MG63 (cell line): ENCODE results near the gene CDKN1C. TPM values are rescaled to one million over a fixed set of nuclear protein-coding genes. Genes with fewer than 3 reads are reported as not detected.
"Not testable (repeated sequence)": the region's sequence is repeated elsewhere in the genome, so short reads cannot be mapped to it uniquely, and the experiment has no call there.

ENCODE experiments used
- DNase-seq: peaks from one replicate; pipeline ENCODE4 v3.0.0-alpha.2; 2020
- H3K27me3 ChIP-seq: fragments of 250-450 bp; sonication (Bioruptor Pico); 2 replicates; pipeline ENCODE4 v1.5.1; 2020; ENCODE audit warnings: mild to moderate bottlenecking, moderate library complexity
- H3K36me3 ChIP-seq: fragments of 250-450 bp; sonication (Bioruptor Pico); 2 replicates; pipeline ENCODE4 v1.5.1; 2020; ENCODE audit warnings: mild to moderate bottlenecking, moderate library complexity
- H3K4me3 ChIP-seq: fragments of 250-450 bp; sonication (Bioruptor Pico); 2 replicates; pipeline ENCODE4 v1.5.1; 2020; ENCODE audit warnings: mild to moderate bottlenecking, moderate library complexity
- H3K9me3 ChIP-seq: fragments of 250-450 bp; sonication (Bioruptor Pico); 2 replicates; pipeline ENCODE4 v1.5.1; 2020; ENCODE audit warnings: mild to moderate bottlenecking, moderate library complexity
- total RNA-seq: library from RNA; depleted of rRNA; stranded (reverse); fragments of >200 nt; shearing (Covaris generic); gene quantifications from 2 replicates; pipeline ENCODE4 v1.2.3, GENCODE V29; 2014; ENCODE audit warnings: low replicate concordance

Gene CDKN1C
- total RNA-seq, 1 experiment from 2014 or later = 0.56 TPM

DNA sequence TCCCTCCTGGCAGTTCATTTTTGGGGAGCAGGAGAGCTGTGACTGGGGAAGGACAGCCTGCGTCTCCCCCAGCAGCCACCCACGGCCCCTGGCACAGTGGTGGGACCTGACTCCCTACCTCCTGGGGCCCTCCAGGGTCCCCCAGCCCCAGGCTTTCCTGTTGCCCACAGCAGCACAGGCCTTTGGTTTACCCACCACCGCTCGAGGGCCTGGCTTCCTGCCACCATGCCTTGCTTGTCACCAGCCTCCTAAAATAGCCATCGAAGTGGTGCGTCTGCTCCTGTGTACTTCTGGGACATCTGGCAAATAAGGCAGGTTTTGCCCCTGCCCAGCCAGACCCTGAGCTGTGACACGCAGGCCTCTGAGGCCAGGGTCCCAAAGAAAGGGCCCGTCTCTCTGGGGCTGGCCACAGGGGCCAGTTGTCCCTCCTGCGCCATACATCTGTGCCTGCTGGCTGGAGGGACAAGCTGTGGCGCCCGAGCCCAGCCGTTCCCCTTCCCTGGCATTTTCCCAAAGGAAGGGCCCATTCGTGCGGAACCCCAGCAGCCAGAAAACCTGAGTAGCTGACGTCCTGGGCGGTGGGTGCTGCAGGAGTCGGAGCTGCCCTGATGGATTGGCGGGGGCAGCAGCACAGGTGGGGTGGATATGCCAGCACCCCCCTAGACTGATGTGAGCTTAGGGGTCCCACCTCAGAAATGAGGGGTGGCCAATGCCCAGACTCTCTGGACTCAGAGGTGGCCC lies 29.1 kb upstream of the CDKN1C start:
- no peaks in the 10 kb centered on the region for H3K36me3 ChIP-seq

DNA sequence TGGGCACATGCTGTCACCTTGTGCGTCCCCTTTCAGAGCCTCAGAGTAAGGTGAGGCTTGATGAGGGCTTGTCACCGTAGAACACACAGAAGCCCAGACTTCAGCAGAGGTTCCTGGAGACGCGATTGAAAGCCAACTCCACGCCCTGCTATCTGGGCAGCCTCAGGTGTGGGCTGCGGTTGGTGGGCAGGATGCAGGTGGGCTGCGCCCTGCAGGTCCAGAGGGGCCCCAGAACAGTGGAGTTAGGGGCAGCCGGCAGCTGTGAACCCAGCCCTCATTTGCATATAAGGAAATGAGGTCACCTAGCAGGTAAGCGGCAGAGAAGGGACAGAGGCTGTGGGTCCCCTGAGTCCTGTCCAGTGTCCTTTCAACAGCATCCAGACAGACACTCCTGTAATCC lies 28.2 kb upstream of the CDKN1C start:
- no peaks in the 10 kb centered on the region for H3K27me3 ChIP-seq
- no peaks in the 10 kb centered on the region for H3K9me3 ChIP-seq
- no peak overlapping the region for H3K4me3 ChIP-seq
- DNase-seq = no peak
- H3K36me3 ChIP-seq = no peaks in the 10 kb centered on the region

More for the DNA sequence above, 29.1 kb upstream of the CDKN1C start:
- DNase-seq = no peak
- Histone ChIP-seq H3K9me3 (no peaks in the 10 kb centered on the region), H3K4me3 (no peak overlapping the region), H3K27me3 (no peaks in the 10 kb centered on the region)

DNA sequence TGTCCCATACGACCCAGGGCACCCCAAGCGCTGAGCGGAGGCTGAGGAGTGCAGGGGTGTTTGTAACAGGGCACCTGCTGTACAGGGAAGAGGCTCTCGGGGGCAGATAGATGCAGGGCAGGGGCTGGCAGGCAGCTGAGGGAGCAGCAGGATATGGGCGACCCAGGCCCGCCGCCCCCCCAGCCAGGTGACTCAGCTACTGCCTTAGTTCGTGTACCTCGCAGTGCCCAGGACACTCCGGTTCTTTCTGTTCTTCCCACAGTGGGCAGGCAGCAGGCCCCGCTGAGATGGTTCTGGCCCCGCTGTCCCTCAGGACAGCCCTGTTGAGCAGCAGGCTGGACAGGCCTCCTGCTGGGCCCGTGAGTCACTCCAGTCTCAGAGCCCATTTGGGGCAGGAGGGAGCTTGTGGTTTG lies 27.4 kb upstream of the CDKN1C start:
- H3K36me3 ChIP-seq = no peaks in the 10 kb centered on the region
- H3K4me3 ChIP-seq = no peak overlapping the region
- peak; percentile 69 for DNase-seq
- H3K27me3 ChIP-seq = no peaks in the 10 kb centered on the region
- H3K9me3 ChIP-seq = no peaks in the 10 kb centered on the region

DNA sequence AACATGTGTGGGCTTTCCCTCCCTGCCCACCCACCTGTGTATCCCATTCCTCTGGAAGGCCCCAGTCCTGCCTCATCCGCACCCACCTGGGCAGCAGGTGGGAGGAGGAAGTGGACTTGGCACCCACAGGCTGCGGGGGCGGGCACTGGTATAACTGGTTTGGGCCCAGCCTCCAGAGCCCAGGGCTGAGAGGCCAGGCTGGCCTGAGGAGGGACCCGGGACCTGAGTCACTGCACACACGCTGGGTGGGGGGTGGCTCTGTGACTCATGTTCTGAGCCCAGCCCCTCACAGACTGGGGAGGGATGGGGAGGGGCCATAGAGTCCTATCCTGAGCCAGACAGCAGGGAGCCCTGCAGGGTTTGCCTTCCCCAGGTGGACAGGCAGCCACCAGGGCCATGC lies 26.9 kb upstream of the CDKN1C start:
- DNase-seq = peak; percentile 89
- no peaks in the 10 kb centered on the region for H3K36me3 ChIP-seq
- no peak overlapping the region for H3K4me3 ChIP-seq
- H3K27me3 ChIP-seq = no peaks in the 10 kb centered on the region
- no peaks in the 10 kb centered on the region for H3K9me3 ChIP-seq

DNA sequence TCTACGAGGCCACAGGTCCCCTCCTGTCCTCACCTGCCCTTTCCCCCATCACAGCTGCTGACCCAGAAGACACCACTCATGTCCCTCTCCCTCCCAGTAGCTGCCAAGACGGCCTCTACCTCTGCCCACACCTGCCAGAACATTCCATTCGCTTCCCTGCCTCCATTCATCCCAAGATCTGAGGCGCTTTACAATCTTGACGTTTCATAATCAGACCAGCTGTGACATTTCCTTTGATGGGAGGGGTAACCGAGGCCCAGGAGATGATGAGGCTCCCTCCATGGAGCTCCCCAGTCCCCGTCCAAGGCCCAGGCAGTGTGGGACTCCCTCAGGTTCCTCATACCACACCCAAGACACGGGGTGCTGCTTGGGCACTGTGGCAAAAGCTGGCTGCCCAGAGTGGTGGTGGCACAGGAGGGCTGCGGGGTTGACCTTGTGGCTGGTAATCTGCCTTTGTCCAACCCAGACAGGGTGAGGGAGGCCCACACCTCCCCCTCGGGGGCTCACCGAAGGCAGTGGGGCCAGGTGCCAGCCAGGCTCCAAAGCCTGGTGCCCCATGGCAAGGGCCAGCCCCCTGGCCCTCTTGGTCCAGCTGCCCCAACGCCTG lies 26.3 kb upstream of the CDKN1C start:
- Histone ChIP-seq H3K9me3 (no peaks in the 10 kb centered on the region), H3K27me3 (no peaks in the 10 kb centered on the region)
- DNase-seq = no peak

DNA sequence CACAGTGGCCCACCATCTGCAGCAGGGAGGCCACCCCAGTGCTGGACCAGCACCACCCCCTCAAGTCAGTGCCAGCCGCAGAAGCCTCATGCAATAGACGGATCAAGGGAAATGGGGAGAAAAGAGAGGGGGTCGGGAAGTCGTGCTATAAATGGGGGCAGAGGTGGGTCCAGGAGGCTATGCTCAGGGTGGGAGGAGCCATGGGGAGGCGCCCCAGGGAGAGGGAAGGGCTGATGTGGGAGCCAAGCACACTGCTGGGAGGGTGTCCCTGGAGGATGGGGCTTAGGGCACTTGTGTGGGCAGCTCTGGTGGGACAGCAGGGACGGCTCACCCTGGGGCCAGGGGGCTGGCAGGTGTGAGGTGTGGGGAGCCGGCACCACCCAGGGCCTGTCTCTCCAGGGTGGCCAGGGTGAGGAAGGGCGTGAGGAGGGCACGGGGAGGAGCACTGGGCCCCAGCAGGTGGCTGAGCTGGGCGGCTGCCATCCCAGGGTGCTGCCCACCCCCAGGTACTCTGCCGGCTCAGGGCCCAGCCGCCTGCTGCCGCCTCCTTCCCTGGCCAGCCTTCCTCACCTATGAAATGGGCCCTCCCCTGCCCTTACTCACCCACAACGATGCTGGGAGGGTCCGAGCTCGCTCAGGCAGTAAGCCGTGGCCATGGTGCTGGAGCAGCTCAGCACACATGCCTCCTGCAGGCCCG lies 25.7 kb upstream of the CDKN1C start:
- DNase-seq = no peak
- Histone ChIP-seq H3K27me3 (no peaks in the 10 kb centered on the region), H3K36me3 (no peaks in the 10 kb centered on the region), H3K9me3 (no peaks in the 10 kb centered on the region), H3K4me3 (no peak overlapping the region)

More for the DNA sequence above, 26.3 kb upstream of the CDKN1C start:
- H3K4me3 ChIP-seq = no peak overlapping the region
- no peaks in the 10 kb centered on the region for H3K36me3 ChIP-seq

DNA sequence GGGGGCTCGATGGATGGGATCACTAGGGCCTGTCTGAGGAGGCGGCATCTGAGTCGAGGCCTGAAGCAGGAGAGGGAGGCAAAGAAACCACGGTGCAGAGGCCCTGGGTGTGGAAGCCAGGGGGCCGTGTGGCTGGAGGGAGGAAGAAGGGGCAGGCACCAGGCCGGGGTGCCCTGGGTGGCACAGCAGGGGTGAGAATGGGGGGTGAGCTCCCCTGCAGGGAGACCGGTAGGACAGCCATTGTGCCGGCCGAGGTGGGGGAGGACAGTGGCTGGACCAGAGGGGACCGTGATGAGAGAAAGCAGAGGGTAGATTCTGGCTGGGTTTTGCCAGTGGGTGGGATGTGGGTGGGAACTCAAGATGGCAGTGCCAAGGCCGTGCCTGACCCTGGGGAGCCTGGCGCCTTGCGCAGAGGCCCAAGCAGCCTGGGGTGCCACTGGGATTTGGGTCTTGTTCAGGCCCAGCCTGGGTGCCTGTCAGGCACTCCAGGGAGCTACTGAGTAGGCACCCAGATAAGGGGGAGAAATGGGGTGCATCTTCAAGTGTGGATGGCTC lies 24.9 kb upstream of the CDKN1C start:
- DNase-seq = no peak
- Histone ChIP-seq H3K36me3 (no peaks in the 10 kb centered on the region), H3K9me3 (no peaks in the 10 kb centered on the region)

DNA sequence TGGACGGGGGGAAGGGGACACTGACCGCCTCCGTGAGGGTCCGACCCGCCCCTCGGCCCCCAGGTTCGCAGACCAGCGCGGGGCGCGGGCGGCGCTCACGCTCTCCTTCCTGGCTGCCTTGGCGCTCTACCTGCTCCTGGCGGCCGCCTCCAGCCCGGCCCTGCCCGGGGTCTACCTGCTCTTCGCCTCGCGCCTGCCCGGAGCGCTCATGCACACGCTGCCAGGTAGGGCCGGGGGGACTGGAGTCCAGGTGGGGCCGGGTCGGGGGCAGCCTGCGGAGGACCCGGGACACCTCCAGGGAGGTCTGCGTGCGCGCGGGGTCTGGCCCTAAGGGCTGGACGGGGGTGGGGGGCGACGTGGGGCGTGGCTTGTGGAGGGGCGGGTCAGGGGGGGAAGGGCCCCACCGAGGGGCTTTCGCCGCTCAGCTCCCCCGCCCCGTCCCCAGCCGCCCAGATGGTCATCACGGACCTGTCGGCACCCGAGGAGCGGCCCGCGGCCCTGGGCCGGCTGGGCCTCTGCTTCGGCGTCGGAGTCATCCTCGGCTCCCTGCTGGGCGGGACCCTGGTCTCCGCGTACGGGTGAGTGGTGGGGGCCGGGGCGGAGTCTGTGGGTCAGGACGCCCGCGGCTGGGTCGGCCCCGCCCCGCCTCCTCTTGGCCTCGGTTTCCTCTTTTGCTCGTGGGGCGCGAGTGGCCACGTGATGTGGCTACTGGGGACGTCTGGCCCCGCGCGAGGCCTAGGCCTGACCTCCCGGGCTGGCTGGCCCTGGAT lies 23.7 kb upstream of the CDKN1C start:
- no peaks in the 10 kb centered on the region for H3K9me3 ChIP-seq
- no peak overlapping the region for H3K4me3 ChIP-seq
- H3K27me3 ChIP-seq = no peaks in the 10 kb centered on the region
- no peak for DNase-seq
- H3K36me3 ChIP-seq = no peaks in the 10 kb centered on the region

More for the DNA sequence above, 24.9 kb upstream of the CDKN1C start:
- Histone ChIP-seq H3K27me3 (no peaks in the 10 kb centered on the region), H3K4me3 (no peak overlapping the region)

DNA sequence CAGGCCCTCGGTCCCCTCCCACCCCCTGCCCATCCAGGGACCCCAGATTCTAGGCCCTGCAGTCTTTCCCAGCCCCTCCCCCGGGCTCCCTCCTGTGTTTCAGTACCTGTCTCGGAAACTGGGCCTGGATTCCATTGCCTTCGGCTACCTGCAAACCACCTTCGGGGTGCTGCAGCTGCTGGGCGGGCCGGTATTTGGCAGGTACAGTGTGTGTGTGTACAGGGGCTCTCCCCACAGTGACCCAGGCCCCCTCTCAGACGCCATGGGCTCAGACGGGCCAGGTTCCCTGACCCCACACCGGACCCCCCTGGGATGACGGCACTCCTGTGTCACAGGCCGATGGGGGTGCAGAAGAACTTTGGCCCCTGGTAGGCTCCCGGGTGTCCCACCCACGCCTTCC lies 22.6 kb upstream of the CDKN1C start:
- Histone ChIP-seq H3K27me3 (no peaks in the 10 kb centered on the region), H3K4me3 (no peak overlapping the region), H3K9me3 (no peaks in the 10 kb centered on the region), H3K36me3 (no peaks in the 10 kb centered on the region)
- DNase-seq = no peak

DNA sequence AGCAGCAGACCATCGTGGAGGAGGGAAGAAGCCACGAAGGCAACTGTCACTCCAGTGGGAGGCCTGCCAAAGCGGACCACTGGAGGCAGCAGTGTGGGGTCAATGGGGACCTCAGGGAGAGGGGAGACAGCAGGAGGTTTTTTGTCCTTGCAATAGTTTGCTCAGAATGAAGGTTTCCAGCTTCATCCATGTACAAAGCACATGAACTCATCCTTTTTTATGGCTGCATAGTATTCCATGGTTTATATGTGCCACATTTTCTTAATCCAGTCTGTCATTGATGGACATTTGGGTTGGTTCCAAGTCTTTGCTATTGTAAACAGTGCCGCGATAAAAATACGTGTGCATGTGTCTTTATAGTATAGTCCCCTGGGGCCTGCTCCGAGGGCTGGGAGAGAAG lies 19.7 kb upstream of the CDKN1C start:
- not testable (repeated sequence) for H3K36me3 ChIP-seq, H3K4me3 ChIP-seq, H3K27me3 ChIP-seq, H3K9me3 ChIP-seq, DNase-seq

DNA sequence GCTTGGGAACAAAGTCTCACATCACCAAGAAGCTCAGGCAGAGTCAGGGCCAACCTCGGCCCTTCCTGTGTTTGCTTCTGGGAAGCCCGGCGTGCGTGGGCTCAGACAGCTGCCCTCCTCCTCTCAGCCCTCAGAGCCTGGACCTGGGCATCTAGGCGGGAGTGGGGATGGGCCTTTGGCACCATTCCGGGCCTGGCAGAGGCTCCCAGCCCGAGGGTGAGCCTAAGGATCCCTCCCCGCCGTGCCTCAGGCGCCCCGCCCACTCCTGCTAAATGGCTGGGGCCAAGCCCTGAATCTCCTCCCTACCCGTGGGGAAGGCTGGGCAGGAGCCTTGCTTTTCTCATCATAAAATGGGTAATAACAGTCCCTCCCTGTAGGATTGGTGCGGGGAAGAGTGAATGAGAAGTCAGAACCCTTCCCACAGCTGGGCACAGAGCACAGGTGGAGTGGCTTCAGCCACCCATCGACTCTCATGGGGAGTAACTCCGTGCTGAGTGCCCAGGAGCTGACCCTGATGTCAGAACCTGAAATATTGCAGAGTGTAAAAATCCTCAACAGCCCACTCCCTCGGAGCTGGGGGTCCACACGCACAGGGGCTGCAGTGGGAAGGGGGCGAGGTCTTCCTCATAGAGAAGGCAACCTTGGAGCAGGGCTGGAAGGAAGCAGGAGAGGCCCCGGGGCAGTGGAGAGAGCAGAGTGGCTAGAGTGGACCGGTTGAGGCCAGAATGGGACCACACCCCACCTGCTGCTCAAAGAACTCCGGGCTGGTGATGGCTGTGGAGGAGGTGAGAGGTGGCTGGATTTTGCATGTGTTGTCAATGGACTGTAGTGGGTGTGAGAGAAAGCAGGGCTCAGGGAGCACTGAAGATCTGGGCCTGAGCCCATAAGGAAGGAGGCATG lies 18.8 kb upstream of the CDKN1C start:
- DNase-seq = no peak

DNA sequence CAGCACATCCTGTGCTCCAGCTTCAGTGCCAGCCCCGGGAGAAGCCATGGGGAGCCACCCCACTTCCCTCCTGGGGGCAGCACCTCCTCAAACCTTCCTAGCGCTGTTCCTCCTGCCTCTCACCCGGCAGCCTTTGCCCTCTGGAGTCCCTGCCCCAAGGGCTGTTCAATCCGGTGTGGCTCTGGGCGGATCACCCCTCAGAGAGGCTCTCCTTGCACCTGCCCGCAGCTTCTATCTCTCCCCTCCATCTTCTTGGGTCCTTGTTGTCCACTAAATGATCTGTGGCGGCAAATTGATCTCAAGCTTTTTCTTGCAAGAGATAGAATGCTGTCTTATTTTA lies 18.1 kb upstream of the CDKN1C start:
- no peak for DNase-seq
- Histone ChIP-seq H3K4me3 (no peak overlapping the region), H3K9me3 (no peaks in the 10 kb centered on the region), H3K27me3 (no peaks in the 10 kb centered on the region), H3K36me3 (no peaks in the 10 kb centered on the region)

More for the DNA sequence above, 18.8 kb upstream of the CDKN1C start:
- H3K36me3 ChIP-seq = no peaks in the 10 kb centered on the region
- no peak overlapping the region for H3K4me3 ChIP-seq
- no peaks in the 10 kb centered on the region for H3K9me3 ChIP-seq
- H3K27me3 ChIP-seq = no peaks in the 10 kb centered on the region

DNA sequence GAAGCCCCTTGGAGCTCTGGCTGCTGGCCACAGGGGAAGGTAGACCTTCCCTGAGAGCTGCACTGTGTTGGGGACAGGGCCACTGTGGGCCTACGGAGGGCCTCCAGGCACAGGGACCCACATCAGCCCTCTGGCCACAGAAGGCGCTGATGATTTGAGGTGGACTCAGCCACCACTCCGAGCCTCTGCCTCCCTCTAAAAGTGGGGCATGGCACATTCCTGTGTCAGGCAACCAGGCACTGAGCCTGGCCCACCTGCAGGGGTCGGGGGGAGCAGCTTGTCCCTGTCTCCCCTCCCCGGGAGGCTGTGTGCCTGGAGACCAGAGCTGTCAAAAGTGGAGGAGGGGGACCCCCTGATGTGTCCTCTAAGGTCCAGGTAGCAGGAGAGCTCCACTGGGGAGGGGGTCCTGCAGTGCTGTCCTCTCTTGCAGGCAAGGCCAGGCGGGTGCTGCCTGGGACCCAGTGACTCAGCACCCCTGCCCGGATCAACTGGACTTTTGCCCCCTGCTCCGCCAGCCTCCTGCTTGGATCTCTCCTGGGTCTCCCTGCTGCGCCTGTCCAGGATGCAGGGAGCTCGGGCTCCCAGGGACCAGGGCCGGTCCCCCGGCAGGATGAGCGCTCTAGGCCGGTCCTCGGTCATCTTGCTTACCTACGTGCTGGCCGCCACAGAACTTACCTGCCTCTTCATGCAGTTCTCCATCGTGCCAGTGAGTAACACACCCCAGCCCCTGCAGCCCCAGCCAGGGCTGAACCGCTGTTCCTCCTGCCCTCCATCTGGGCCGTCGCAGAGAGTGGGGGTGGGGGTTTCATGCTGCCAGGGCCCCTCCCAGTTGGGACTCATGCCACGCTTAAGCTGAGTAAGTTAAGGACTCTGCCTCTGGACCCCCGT lies 17.5 kb upstream of the CDKN1C start:
- Histone ChIP-seq H3K27me3 (no peaks in the 10 kb centered on the region), H3K4me3 (peak overlapping the region; percentile 56), H3K9me3 (no peaks in the 10 kb centered on the region), H3K36me3 (no peaks in the 10 kb centered on the region)
- DNase-seq = no peak

DNA sequence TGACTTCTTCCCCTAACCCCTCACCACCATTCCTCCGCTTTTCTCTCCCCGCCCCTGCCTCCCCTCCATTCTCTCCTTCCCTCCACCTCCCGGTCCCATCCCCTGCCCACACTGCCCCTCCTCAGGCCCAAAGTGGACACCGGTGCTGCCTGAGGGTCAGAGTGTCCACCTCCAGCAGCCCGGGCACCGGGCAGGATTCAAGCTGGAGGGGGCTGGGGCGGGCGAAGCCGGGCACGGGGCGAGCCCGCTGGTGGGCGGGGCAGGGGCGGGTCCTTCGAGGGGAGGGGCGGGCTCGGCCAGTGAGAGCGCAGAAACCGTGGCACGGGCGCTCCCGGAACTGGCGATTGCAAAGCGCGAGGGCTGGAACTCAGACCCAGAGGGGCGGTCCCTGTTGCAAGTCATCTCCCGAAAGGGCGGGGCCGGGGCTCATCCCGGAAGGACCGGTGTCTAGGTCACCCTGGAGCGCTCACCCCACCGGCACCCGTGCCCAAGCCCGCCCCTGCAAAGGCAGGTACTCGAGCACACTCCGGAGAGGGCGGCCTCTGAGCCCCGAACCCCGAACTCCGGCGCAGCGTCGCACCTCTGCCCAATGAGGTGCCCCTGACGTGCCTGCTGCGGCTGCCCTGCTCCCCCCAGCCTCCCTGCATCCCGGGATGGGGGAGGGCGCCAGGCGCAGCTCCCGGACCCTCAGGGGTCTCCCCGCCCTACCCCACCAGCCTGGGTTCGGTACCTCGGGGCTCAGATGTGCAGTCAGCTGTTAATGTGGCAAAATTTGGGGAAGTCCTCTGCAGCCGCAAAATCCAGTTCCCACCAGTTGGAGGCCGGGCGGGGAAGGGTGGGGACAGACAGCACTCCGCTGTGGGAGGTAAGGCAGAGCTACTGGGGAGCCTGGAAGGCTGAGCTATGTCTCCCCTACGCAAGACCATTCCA lies 16.5 kb upstream of the CDKN1C start:
- no peaks in the 10 kb centered on the region for H3K36me3 ChIP-seq
- peak overlapping the region; percentile 56 for H3K4me3 ChIP-seq
- peak; percentile 92 for DNase-seq
- H3K27me3 ChIP-seq = no peaks in the 10 kb centered on the region
- no peaks in the 10 kb centered on the region for H3K9me3 ChIP-seq
